T-helper 17 cell (primary cell): Measurements from ENCODE around the gene PRSS33. TPM values are rescaled to one million over a fixed set of nuclear protein-coding genes. Genes with fewer than 3 reads are reported as not detected.

Experiments used
- ATAC-seq: fragments of 150-1000 bp; cut with Tn5 transposase; 2 replicates; pipeline ENCODE4 v1.10.0; 2021; ENCODE audit warnings: mild to moderate bottlenecking, moderate library complexity
- DNase-seq, 3 donors: peaks; one replicate each; pipeline versions ENCODE4 v3.0.0 to v3.0.0-alpha.2; 2020 to 2021
- H3K9me3 ChIP-seq: one replicate; pipeline ENCODE4 v1.7.0; 2013; ENCODE audit warnings: low read length, mild to moderate bottlenecking; ENCODE audit not compliant: control insufficient read depth, poor library complexity, severe bottlenecking
- H3K27ac Mint-ChIP-seq: one replicate; pipeline ENCODE4 v1.8.0; 2022; ENCODE audit warnings: mild to moderate bottlenecking, moderate library complexity, mixed read lengths
- H3K27me3 Mint-ChIP-seq: one replicate; pipeline ENCODE4 v1.8.0; 2022; ENCODE audit warnings: mixed read lengths
- H3K36me3 Mint-ChIP-seq: one replicate; pipeline ENCODE4 v1.8.0; 2022; ENCODE audit warnings: low read depth, mixed read lengths
- H3K4me1 Mint-ChIP-seq: one replicate; pipeline ENCODE4 v1.8.0; 2022; ENCODE audit warnings: mild to moderate bottlenecking, mixed read lengths
- H3K4me3 Mint-ChIP-seq: one replicate; pipeline ENCODE4 v1.8.0; 2022; ENCODE audit warnings: mild to moderate bottlenecking, moderate library complexity, mixed read lengths
- total RNA-seq, 4 donors: library from RNA in 2 of 4; stranded (reverse) in 2 of 4; gene quantifications; one replicate each; pipeline ENCODE4 v1.2.3 and lab custom pipeline; 2022 to 2026

PRSS33 gene
- total RNA-seq, 2 donors from 2014 or later: not detected

- no peak for DNase-seq
- Mint-ChIP-seq H3K27ac (no peak overlapping the region), H3K4me3 (no peak overlapping the region), H3K36me3 (no peaks in the 10 kb centered on the region), H3K4me1 (no peaks in the 10 kb centered on the region), H3K27me3 (peaks cover 10% of the 10 kb centered on the region)
- no peak for ATAC-seq
- no peaks in the 10 kb centered on the region for H3K9me3 ChIP-seq
Observed at GRCh38 chr16:2826591-2827373, 39.4 kb upstream of the PRSS33 start.

GRCh38 chr16:2825906-2826305 is 38.5 kb upstream of the PRSS33 start:
- no peak for ATAC-seq
- peaks cover 10% of the 10 kb centered on the region for H3K27me3 Mint-ChIP-seq
- H3K4me3 Mint-ChIP-seq: no peak overlapping the region
- H3K27ac Mint-ChIP-seq: no peak overlapping the region
- no peaks in the 10 kb centered on the region for H3K36me3 Mint-ChIP-seq
- no peaks in the 10 kb centered on the region for H3K9me3 ChIP-seq
- no peaks in the 10 kb centered on the region for H3K4me1 Mint-ChIP-seq
- no peak for DNase-seq

- ATAC-seq (no peak), DNase-seq (no peak)
Observed at GRCh38 chr16:2825049-2825742, 37.8 kb upstream of the PRSS33 start.

GRCh38 chr16:2824626-2825025 is 37.3 kb upstream of the PRSS33 start:
- H3K27ac Mint-ChIP-seq: no peak overlapping the region
- H3K36me3 Mint-ChIP-seq: no peaks in the 10 kb centered on the region
- no peak overlapping the region for H3K4me3 Mint-ChIP-seq
- H3K9me3 ChIP-seq: no peaks in the 10 kb centered on the region
- H3K27me3 Mint-ChIP-seq: peaks cover 10% of the 10 kb centered on the region
- ATAC-seq (no peak), DNase-seq (no peak)
- H3K4me1 Mint-ChIP-seq: no peaks in the 10 kb centered on the region

More at GRCh38 chr16:2825049-2825742, 37.8 kb upstream of the PRSS33 start:
- Mint-ChIP-seq H3K27ac (no peak overlapping the region), H3K4me1 (no peaks in the 10 kb centered on the region), H3K4me3 (no peak overlapping the region), H3K36me3 (no peaks in the 10 kb centered on the region), H3K27me3 (peaks cover 10% of the 10 kb centered on the region)
- no peaks in the 10 kb centered on the region for H3K9me3 ChIP-seq

- Mint-ChIP-seq H3K4me1 (no peaks in the 10 kb centered on the region), H3K27me3 (peaks cover 5% of the 10 kb centered on the region), H3K27ac (no peak overlapping the region), H3K36me3 (no peaks in the 10 kb centered on the region), H3K4me3 (no peak overlapping the region)
- no peak for ATAC-seq
- no peaks in the 10 kb centered on the region for H3K9me3 ChIP-seq
- no peak for DNase-seq
Observed at GRCh38 chr16:2822496-2822895, 35.1 kb upstream of the PRSS33 start.

- Mint-ChIP-seq H3K36me3 (no peaks in the 10 kb centered on the region), H3K27me3 (peaks cover 5% of the 10 kb centered on the region), H3K27ac (no peak overlapping the region), H3K4me1 (no peaks in the 10 kb centered on the region), H3K4me3 (no peak overlapping the region)
- ATAC-seq (no peak), DNase-seq (no peak)
- H3K9me3 ChIP-seq: no peaks in the 10 kb centered on the region
Observed at GRCh38 chr16:2822158-2822495, 34.8 kb upstream of the PRSS33 start.

- peaks cover 5% of the 10 kb centered on the region for H3K27me3 Mint-ChIP-seq
- no peak overlapping the region for H3K27ac Mint-ChIP-seq
- no peak for DNase-seq
- no peak overlapping the region for H3K4me3 Mint-ChIP-seq
- no peak for ATAC-seq
- H3K36me3 Mint-ChIP-seq: no peaks in the 10 kb centered on the region
- H3K9me3 ChIP-seq: no peaks in the 10 kb centered on the region
- no peaks in the 10 kb centered on the region for H3K4me1 Mint-ChIP-seq
Observed at GRCh38 chr16:2821487-2822157, 34.3 kb upstream of the PRSS33 start.

- H3K4me1 Mint-ChIP-seq: no peaks in the 10 kb centered on the region
- peaks cover 5% of the 10 kb centered on the region for H3K27me3 Mint-ChIP-seq
- no peaks in the 10 kb centered on the region for H3K36me3 Mint-ChIP-seq
- no peaks in the 10 kb centered on the region for H3K9me3 ChIP-seq
- H3K4me3 Mint-ChIP-seq: no peak overlapping the region
- ATAC-seq: no peak
- no peak for DNase-seq
- no peak overlapping the region for H3K27ac Mint-ChIP-seq
Observed at GRCh38 chr16:2820836-2821486, 33.6 kb upstream of the PRSS33 start.

- no peaks in the 10 kb centered on the region for H3K9me3 ChIP-seq
- ATAC-seq: no peak
- H3K27ac Mint-ChIP-seq: no peak overlapping the region
- DNase-seq: no peak
- H3K4me1 Mint-ChIP-seq: no peaks in the 10 kb centered on the region
- no peak overlapping the region for H3K4me3 Mint-ChIP-seq
- H3K27me3 Mint-ChIP-seq: peaks cover 5% of the 10 kb centered on the region
- H3K36me3 Mint-ChIP-seq: no peaks in the 10 kb centered on the region
Observed at GRCh38 chr16:2819939-2820835, 32.8 kb upstream of the PRSS33 start.

GRCh38 chr16:2819179-2819938 is 32.0 kb upstream of the PRSS33 start:
- H3K9me3 ChIP-seq: no peaks in the 10 kb centered on the region
- Mint-ChIP-seq H3K27ac (no peak overlapping the region), H3K36me3 (no peaks in the 10 kb centered on the region), H3K4me3 (no peak overlapping the region), H3K4me1 (no peaks in the 10 kb centered on the region), H3K27me3 (peaks cover 5% of the 10 kb centered on the region)
- ATAC-seq (no peak), DNase-seq (no peak)

GRCh38 chr16:2818272-2818876 is 31.0 kb upstream of the PRSS33 start:
- ATAC-seq (no peak), DNase-seq (no peak)
- H3K4me1 Mint-ChIP-seq: no peaks in the 10 kb centered on the region
- no peak overlapping the region for H3K27ac Mint-ChIP-seq
- peak overlapping the region; percentile 31 for H3K4me3 Mint-ChIP-seq
- H3K36me3 Mint-ChIP-seq: no peaks in the 10 kb centered on the region
- no peaks in the 10 kb centered on the region for H3K9me3 ChIP-seq
- peaks cover 5% of the 10 kb centered on the region for H3K27me3 Mint-ChIP-seq
